PC-3 (cell line): ENCODE measurements around the gene SLC25A51. TPM values are rescaled to one million over a fixed set of nuclear protein-coding genes. Genes with fewer than 3 reads are reported as not detected.
"Not testable (repeated sequence)": the region's sequence is repeated elsewhere in the genome, so short reads cannot be mapped to it uniquely, and the experiment has no call there.

Experiments used
- ATAC-seq: fragments of 200-7000 bp; cut with Tn5 transposase; 2 replicates; pipeline ENCODE4 v1.9.1; 2020; ENCODE audit warnings: mild to moderate bottlenecking, moderate library complexity
- BruUV-seq: library from RNA; stranded (reverse); fragments of 400-500 nt; replicated peaks from 2 replicates; lab custom pipeline; 2021; lab: Mats Ljungman, UMichigan
- CTCF ChIA-PET: fragments of 300-600 bp; sonication (Branson Sonifier 250); formaldehyde crosslinking; loops from one replicate; lab custom pipeline; 2022; ENCODE audit warnings: antibody characterized with exemption; lab: Charles Lee
- POLR2A ChIA-PET: fragments of 300-600 bp; sonication (Branson Sonifier 250); formaldehyde crosslinking; loops from one replicate; lab custom pipeline; 2022; ENCODE audit warnings: antibody characterized with exemption; ENCODE audit not compliant: unreplicated experiment; lab: Charles Lee
- DNase-seq: peaks from one replicate; pipeline ENCODE4 v3.0.0-alpha.2; 2015
- H2AFZ ChIP-seq: fragments of 300-600 bp; sonication (generic); 2 replicates; pipeline ENCODE4 v1.6.0; 2016; ENCODE audit warnings: antibody characterized with exemption, low read length
- H3F3A ChIP-seq: fragments of 300-600 bp; sonication (generic); one replicate; pipeline ENCODE4 v1.6.0; 2017; ENCODE audit warnings: antibody characterized with exemption, low read length, control low read depth, mild to moderate bottlenecking; ENCODE audit not compliant: unreplicated experiment
- H3K27ac ChIP-seq: fragments of 300-600 bp; sonication (generic); 2 replicates; pipeline ENCODE4 v1.5.1; 2016; ENCODE audit warnings: mild to moderate bottlenecking, low read length
- H3K27me3 ChIP-seq: fragments of 300-600 bp; sonication (generic); 2 replicates; pipeline ENCODE4 v1.6.1; 2016; ENCODE audit warnings: low read length, mixed read lengths
- H3K36me3 ChIP-seq: fragments of 300-600 bp; sonication (generic); 2 replicates; pipeline ENCODE4 v1.6.1; 2016; ENCODE audit warnings: low read depth, mixed run types, low read length, mixed read lengths
- H3K4me1 ChIP-seq: fragments of 300-600 bp; sonication (generic); 2 replicates; pipeline ENCODE4 v1.5.1; 2016; ENCODE audit warnings: low read length; ENCODE audit not compliant: insufficient read depth
- H3K4me2 ChIP-seq: fragments of 300-600 bp; sonication (generic); 2 replicates; pipeline ENCODE4 v1.6.0; 2016; ENCODE audit warnings: low read length
- H3K4me3 ChIP-seq: fragments of 300-600 bp; sonication (generic); 2 replicates; pipeline ENCODE4 v1.5.1; 2016; ENCODE audit warnings: mild to moderate bottlenecking, low read length, mixed read lengths
- H3K79me2 ChIP-seq: fragments of 300-600 bp; sonication (generic); 2 replicates; pipeline ENCODE4 v1.6.1; 2017; ENCODE audit warnings: low read length, mixed read lengths
- H3K9ac ChIP-seq: fragments of 300-600 bp; sonication (generic); 2 replicates; pipeline ENCODE4 v1.6.0; 2016; ENCODE audit warnings: mild to moderate bottlenecking, low read length
- H3K9me2 ChIP-seq: fragments of 300-600 bp; sonication (generic); replicated peaks from 2 replicates; pipeline ENCODE4 v1.6.1; 2016; ENCODE audit warnings: mixed run types, low read length, mixed read lengths
- H3K9me3 ChIP-seq: fragments of 300-600 bp; sonication (generic); 2 replicates; pipeline ENCODE4 v1.6.1; 2016; ENCODE audit warnings: low read length, mixed read lengths
- H4K20me1 ChIP-seq: fragments of 300-600 bp; sonication (generic); 2 replicates; pipeline ENCODE4 v1.6.1; 2016; ENCODE audit warnings: low read length, mixed read lengths
- CTCF ChIP-seq: fragments of 300-600 bp; sonication (generic); conservative IDR thresholded peaks from 2 replicates; pipeline ENCODE4 v1.5.1; 2017; ENCODE audit warnings: antibody characterized with exemption, low read depth, mild to moderate bottlenecking, low read length
- EZH2 ChIP-seq: fragments of 300-600 bp; sonication (generic); IDR thresholded peaks from one replicate; pipeline ENCODE4 v1.6.1; 2017; ENCODE audit warnings: antibody characterized with exemption, mild to moderate bottlenecking, low read length; ENCODE audit not compliant: unreplicated experiment
- EZH2phosphoT487 ChIP-seq: fragments of 300-600 bp; sonication (generic); IDR thresholded peaks from 2 replicates; pipeline ENCODE4 v1.6.1; 2018; ENCODE audit warnings: mild to moderate bottlenecking, antibody characterized with exemption, low read length, borderline replicate concordance
- intact Hi-C: fragments of 100-400 bp; cut with micrococcal nuclease; formaldehyde crosslinking; loops from 2 replicates; pipeline ENCODE4 v1.9.0; 2023
- total RNA-seq: library from RNA; depleted of rRNA; stranded (reverse); fragments of >200 nt; gene quantifications from 2 replicates; pipeline ENCODE4 v1.2.3, GENCODE V29; 2014

SLC25A51 gene
- total RNA-seq, 1 experiment from 2014 or later, result 24.1 TPM

GRCh38 chr9:37899041-37899440 is 4.9 kb downstream of the SLC25A51 start:
- Histone ChIP-seq H4K20me1 (peaks cover 11% of the 10 kb centered on the region; the same call in 1 of the 2 replicates), H3K9me3 (no peaks in the 10 kb centered on the region), H3K9me2 (no peaks in the 10 kb centered on the region), H3K36me3 (peaks cover 8% of the 10 kb centered on the region; the same call in 1 of the 2 replicates), H3K4me2 (no peak overlapping the region), H3K4me1 (peaks cover 11% of the 10 kb centered on the region), H3K79me2 (peaks cover 32% of the 10 kb centered on the region), H3K4me3 (no peak overlapping the region), H3K27me3 (no peaks in the 10 kb centered on the region), H2AFZ (no peak overlapping the region), H3K9ac (no peak overlapping the region), H3F3A (no peaks in the 10 kb centered on the region), H3K27ac (no peak overlapping the region)
- DNase-seq (no peak), ATAC-seq (no peak)
- ChIA-PET CTCF (no interaction called here), POLR2A (no interaction called here)
- BruUV-seq, result no TSS peak
- no peak for TF ChIP-seq EZH2phosphoT487
- no peak for TF ChIP-seq EZH2
- intact Hi-C loops, result no loop called here

GRCh38 chr9:37897665-37898064 is 6.3 kb downstream of the SLC25A51 start:
- H3K9ac ChIP-seq, result no peak overlapping the region
- H4K20me1 ChIP-seq, result peaks cover 10% of the 10 kb centered on the region; the same call in 1 of the 2 replicates
- ChIA-PET POLR2A (no interaction called here), CTCF (no interaction called here)
- H3F3A ChIP-seq, result no peaks in the 10 kb centered on the region
- intact Hi-C loops, result no loop called here
- DNase-seq (no peak), ATAC-seq (no peak; the same call in 1 of the 2 replicates)
- H3K79me2 ChIP-seq, result peaks cover 22% of the 10 kb centered on the region
- no peak for TF ChIP-seq CTCF
- no peak for TF ChIP-seq EZH2
- no peak for TF ChIP-seq EZH2phosphoT487
- H3K36me3 ChIP-seq, result peaks cover 8% of the 10 kb centered on the region; the same call in 1 of the 2 replicates
- BruUV-seq, result no TSS peak
- no peaks in the 10 kb centered on the region for H3K9me2 ChIP-seq
- H3K27me3 ChIP-seq, result no peaks in the 10 kb centered on the region
- no peaks in the 10 kb centered on the region for H3K9me3 ChIP-seq
- H3K27ac ChIP-seq, result no peak overlapping the region
- H3K4me1 ChIP-seq, result peaks cover 11% of the 10 kb centered on the region
- no peak overlapping the region for H3K4me2 ChIP-seq
- H2AFZ ChIP-seq, result no peak overlapping the region
- no peak overlapping the region for H3K4me3 ChIP-seq

- Histone ChIP-seq H3K9me2 (no peaks in the 10 kb centered on the region), H2AFZ (no peak overlapping the region), H4K20me1 (no peaks in the 10 kb centered on the region), H3F3A (no peaks in the 10 kb centered on the region), H3K4me1 (no peaks in the 10 kb centered on the region), H3K4me3 (no peak overlapping the region), H3K9ac (no peak overlapping the region), H3K36me3 (peaks cover 3% of the 10 kb centered on the region; the same call in 1 of the 2 replicates), H3K9me3 (no peaks in the 10 kb centered on the region), H3K27ac (no peak overlapping the region), H3K27me3 (no peaks in the 10 kb centered on the region), H3K79me2 (no peaks in the 10 kb centered on the region), H3K4me2 (no peak overlapping the region)
- intact Hi-C loops, result no loop called here
- POLR2A ChIA-PET, result interaction anchor here (0.5 kb wide), 1 partner anchor 234 kb away, joined by 3 read pairs; no protein-coding TSS in a partner anchor
- ATAC-seq, result no peak
- no TSS peak for BruUV-seq
- TF ChIP-seq EZH2 (no peak), CTCF (no peak), EZH2phosphoT487 (no peak)
- CTCF ChIA-PET, result no interaction called here
- DNase-seq, result no peak
Measured at GRCh38 chr9:37892063-37892462, 11.9 kb downstream of the SLC25A51 start.

GRCh38 chr9:37891042-37891441 is 12.9 kb downstream of the SLC25A51 start:
- H3K4me3 ChIP-seq, H3K4me1 ChIP-seq, H3F3A ChIP-seq, H3K79me2 ChIP-seq, H3K27ac ChIP-seq, H4K20me1 ChIP-seq, H3K9ac ChIP-seq, H2AFZ ChIP-seq, H3K4me2 ChIP-seq, H3K36me3 ChIP-seq, intact Hi-C loops, CTCF ChIA-PET, H3K9me3 ChIP-seq, BruUV-seq, ATAC-seq, H3K9me2 ChIP-seq, DNase-seq, POLR2A ChIA-PET, H3K27me3 ChIP-seq: not testable (repeated sequence)
